ENCODE measurements around the gene SIDT2.

DNA sequence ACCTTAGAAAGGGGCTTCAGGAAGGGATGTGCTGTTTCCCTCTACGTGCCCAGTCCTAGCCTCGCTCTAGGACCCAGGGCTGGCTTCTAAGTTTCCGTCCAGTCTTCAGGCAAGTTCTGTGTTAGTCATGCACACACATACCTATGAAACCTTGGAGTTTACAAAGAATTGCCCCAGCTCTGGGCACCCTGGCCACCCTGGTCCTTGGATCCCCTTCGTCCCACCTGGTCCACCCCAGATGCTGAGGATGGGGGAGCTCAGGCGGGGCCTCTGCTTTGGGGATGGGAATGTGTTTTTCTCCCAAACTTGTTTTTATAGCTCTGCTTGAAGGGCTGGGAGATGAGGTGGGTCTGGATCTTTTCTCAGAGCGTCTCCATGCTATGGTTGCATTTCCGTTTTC lies 18.5 kb downstream of the SIDT2 start:
- TF ChIP-seq ZFX (IDR thresholded peaks at IDR 0.05), result no peak
- TF ChIP-seq, protein P1, sequence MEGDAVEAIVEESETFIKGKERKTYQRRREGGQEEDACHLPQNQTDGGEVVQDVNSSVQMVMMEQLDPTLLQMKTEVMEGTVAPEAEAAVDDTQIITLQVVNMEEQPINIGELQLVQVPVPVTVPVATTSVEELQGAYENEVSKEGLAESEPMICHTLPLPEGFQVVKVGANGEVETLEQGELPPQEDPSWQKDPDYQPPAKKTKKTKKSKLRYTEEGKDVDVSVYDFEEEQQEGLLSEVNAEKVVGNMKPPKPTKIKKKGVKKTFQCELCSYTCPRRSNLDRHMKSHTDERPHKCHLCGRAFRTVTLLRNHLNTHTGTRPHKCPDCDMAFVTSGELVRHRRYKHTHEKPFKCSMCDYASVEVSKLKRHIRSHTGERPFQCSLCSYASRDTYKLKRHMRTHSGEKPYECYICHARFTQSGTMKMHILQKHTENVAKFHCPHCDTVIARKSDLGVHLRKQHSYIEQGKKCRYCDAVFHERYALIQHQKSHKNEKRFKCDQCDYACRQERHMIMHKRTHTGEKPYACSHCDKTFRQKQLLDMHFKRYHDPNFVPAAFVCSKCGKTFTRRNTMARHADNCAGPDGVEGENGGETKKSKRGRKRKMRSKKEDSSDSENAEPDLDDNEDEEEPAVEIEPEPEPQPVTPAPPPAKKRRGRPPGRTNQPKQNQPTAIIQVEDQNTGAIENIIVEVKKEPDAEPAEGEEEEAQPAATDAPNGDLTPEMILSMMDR (conservative IDR thresholded peaks at IDR 0.05), result no peak
